Amygdala (tissue), 56 donors: ENCODE data around the gene ALKBH4.
A peak's percentile ranks its signal among the peaks of the same experiment; 100 is the strongest.
"Not testable (repeated sequence)": the region's sequence is repeated elsewhere in the genome, so short reads cannot be mapped to it uniquely, and the experiment has no call there.

Experiments used
- DNase-seq, 56 donors: peaks; one replicate each; lab custom pipeline; 2025; lab: John Stamatoyannopoulos, UW

Gene ALKBH4

DNA sequence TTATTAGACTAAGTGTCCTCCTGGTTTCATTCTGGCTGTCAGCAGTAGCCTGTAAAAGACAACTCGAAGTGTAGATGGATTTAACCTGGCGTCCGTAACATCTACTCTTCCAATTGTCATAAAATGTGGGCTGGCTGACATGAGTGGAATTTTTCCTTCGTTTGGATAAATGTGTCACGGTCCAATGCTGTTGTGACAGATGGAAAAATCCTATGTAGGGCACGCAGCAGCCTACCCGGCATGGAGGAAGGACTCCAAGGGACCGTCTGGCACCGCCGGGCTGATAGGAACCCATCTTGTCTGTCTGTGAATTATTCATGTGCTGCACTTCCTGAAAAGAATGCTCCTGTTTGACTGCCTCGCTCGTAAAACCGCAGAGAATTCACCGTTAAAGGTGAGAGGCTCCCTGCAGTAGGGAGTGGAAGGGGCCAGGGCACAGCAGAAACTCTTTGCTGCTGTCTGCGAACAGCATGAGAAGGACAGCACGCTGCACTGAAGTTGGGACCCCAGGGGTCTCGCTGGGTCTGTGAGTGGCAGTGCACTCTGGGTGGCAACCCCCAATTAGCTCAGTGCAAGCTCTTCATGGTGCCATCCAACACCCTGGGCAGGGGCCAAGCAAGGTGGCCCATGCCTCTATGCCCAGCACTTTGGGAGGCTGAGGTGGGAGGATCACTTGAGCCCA lies 32.9 kb downstream of the ALKBH4 start:
- peak in 18 of 56 donors; percentile 8 to 47 (median 26) for DNase-seq

- DNase-seq: no peak
Observed at GRCh38 chr7:102429141-102429899, 35.3 kb downstream of the ALKBH4 start.

GRCh38 chr7:102427019-102427405 lies 37.7 kb downstream of the ALKBH4 start:
- no peak for DNase-seq

DNA sequence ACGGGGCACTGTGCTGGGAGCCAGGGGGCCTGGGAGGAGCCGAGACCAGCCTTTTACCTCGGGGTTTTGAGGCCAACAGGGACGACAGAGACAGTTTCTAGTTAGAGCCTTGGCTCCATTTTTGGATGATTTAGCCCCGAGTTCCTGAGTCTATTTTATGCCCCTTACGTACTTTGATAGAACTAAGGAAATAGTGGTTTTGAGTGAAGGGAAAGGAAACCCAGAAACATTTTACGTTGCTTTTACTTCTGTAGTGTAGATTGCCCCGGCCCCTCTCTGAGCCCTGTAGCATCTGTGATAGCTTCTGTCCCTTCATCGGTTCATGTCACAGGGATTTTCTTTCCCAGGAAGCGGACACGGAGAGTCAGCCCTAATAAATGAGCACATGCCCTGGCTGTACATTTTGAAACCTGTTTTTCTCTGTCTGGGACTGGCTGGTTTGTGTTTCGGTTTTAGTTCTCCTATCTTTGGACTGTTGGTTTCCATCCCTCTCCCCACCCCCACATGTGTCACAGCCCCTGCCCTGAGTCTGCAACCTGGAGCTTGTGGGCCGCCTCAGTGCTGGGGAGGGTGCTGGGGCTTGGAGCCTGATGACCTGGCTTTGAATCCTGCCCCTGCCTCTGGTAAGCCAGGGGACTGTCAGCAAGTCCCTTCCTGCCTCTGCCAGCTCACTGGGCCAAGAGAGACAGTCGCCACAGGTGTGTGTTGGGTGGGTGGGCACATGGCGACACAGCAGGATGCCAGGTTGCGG lies 38.2 kb downstream of the ALKBH4 start:
- DNase-seq: peak in 5 of 56 donors; percentile 12 to 41 (median 17)

GRCh38 chr7:102425639-102426267 lies 38.9 kb downstream of the ALKBH4 start:
- DNase-seq: peak in 12 of 56 donors; percentile 15 to 44 (median 27)

DNA sequence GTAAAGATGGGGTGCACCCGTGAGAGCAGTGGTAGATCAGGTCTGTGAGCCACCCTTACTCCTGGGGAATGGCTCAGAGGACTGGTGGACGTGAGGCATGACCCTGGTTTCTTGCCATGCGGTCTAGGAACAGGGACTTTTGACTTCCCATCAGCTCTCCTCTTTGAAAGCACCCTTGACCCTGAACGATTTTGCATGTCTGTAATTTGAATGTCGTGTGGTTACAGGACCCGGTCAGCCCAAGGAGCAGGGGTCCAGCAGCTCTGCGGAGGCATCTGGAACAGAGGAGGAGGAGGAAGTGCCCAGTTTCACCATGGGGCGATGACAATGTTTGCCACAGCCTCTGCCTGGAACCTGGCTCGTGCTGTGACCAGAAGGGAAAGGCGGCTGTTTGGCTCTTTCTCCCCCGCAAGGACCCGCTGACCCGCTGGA lies 39.9 kb downstream of the ALKBH4 start:
- DNase-seq: peak in 6 of 56 donors; percentile 12 to 43 (median 22)

DNA sequence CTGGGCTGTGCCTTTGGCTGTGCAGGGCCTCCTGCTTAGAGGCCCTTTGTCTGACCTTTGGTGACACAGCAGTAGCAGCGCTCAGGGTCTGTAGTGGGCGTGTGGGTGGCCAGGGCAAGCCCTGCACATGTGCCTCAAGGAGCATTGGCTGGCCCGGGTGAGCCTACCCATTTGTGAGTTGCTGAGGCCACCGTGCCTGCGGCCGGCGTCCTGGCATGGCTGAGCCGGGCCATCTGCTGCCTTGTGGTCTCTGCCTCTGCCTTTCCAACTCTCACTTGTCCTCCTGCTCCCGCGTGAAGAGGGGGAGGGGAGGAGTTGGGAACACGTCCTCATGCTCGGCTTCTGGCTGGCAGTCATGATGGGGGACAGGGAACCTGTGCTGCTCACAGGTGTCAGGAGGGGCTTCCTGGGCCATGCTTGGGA lies 40.5 kb downstream of the ALKBH4 start:
- DNase-seq: no peak

- DNase-seq: no peak
Observed at GRCh38 chr7:102421706-102422240, 42.9 kb downstream of the ALKBH4 start.

- no peak for DNase-seq
Observed at GRCh38 chr7:102418592-102418991, 46.1 kb downstream of the ALKBH4 start.

DNA sequence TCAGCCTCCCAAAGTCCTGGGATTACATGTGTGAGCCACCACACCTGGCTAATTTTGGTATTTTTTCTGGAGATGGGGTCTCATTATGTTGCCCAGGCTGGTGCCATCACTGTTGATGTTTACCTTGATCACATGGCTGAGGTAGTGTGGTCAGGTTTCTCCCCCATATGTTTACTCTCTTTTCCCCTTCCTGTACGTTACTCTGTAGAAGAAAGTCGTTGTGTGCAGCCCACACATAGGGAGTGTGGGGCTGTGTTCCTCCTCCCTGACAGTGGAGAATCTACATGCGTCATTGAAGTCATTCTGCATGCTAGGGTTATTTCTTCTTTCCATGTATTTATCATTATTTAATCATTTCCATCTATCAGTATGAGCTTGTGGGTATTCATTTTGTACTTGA lies 47.6 kb downstream of the ALKBH4 start:
- DNase-seq: no peak

DNA sequence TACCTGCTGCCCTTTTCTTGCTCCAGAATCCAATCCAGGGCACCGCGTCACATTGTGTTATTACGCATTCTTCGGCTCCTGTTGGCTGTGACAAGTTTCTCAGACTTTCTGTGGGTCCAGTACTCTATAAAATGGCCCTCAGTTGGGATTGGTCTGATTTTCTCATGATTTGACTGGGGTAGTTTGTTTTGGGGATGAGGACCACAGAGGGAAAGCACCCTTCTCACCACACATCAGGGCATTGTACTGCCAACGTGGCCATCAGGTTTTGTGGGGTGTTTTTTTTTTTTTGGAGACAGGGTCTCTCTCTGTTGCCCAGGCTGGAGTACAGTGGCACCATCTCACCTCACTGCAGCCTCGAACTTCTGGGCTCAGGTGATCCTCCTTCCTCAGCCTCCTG lies 48.3 kb downstream of the ALKBH4 start:
- DNase-seq: no peak

DNA sequence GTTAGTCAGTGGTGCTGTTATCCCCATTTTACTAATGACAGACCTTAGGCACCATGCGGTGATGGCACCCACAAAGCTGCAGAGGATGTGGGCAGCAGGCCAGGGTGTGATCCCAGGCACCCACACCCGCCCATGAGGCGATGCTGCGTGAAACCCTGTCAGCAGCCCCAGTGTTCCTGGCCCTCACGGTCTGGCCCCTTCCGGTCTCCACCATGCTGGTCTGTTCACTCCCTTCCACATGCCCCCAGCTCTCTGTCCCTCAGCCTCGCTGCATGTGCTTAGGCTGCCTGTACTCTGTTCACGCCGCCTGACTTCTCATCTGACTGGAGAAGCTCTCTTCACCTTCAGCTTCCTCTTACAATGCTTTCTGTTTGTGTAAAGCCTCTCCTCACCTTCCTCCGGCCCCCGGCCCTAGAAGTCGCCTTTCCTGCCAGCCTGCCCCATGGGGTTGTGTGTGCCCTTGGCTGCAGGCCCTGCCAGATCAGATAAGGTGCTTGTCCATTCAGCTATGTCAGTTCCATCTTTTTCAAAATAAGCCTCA lies 48.9 kb downstream of the ALKBH4 start:
- DNase-seq: peak in 1 of 56 donors; percentile 22

- DNase-seq: no peak
Observed at GRCh38 chr7:102413611-102414010, 51.1 kb downstream of the ALKBH4 start.

GRCh38 chr7:102413091-102413490 lies 51.6 kb downstream of the ALKBH4 start:
- no peak for DNase-seq

DNA sequence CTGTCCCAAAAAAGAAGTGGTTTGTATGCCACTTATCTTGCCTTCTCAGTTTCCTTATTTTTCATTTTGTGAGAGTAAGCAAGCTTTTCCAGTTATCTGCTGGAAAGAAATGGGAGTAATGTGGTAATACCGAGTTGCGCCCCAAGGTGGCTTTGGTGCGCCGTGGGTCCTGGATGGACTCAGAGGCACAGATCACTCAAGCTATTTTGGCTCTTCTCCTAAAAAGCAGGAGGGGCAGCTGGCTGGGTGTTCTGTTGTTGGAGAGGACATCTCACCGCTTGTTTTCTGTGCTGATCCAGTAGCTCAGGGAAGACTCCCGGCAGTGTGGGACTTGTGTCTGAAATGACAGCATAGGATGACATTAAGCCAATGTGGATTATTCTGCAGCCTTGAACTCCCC lies 52.1 kb downstream of the ALKBH4 start:
- peak in 18 of 56 donors; percentile 7 to 47 (median 24) for DNase-seq

- DNase-seq: no peak
Observed at GRCh38 chr7:102410918-102411317, 53.7 kb downstream of the ALKBH4 start.

DNA sequence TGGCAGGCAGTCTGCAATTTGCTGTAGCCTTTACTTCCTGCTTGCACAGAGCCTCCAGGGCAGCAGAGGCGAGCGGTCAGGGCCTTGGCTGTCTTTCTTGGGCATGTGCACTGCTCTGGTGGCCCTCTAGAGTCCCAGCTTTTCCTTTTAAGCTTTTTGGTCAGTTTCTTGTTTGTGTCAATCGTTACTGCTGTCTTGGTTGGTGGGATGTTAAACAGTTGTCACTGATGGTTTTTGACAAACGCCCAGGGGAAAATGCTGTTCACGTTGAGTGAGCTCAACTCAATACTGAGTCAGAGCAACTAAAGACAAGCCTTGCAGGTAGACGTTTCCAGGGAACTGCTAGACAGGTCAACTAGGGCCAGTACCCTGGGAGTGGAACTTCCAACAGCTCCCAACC lies 54.5 kb downstream of the ALKBH4 start:
- DNase-seq: no peak

DNA sequence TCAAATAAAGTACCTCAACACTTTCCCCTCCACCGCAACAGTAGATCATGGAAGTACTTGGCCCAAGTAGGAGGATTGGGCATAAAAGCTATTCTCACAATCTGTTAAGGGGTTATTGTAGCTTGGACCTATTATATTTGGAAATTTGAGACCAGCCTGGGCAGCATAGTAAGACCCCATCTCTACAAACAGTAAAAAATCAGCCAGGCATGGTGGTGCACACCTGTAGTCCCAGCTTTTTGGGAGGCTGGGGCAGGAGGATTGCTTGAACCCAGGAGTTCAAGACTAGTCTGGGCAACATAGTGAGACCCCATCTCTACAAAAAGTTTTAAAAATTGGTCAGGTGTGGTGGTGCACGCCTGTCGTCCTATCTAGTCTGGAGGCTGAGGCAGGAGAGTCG lies 55.3 kb downstream of the ALKBH4 start:
- no peak for DNase-seq

DNA sequence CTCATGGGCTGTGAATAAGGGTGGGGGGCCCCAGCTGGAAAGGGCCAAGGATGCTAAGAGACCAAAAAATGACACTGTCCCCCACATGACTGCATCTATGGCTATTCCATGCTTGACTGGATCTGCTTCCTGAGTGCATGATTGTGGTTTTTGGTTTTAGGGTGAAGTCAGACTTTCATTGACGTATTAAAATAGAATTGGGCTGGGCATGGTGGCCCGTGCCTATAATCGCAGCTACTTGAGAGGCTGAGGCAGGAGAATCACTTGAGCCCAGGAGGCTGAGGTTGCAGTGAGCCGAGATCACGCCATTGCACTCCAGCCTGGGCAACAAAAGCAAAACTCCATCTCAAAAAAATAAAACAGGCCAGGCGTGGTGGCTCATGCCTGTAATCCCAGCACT lies 56.1 kb downstream of the ALKBH4 start:
- not testable (repeated sequence) for DNase-seq

GRCh38 chr7:102407910-102408309 lies 56.8 kb downstream of the ALKBH4 start:
- DNase-seq: peak in 1 of 56 donors; percentile 11
